ENCODE measurements around the gene SCYGR7.
"Not testable (repeated sequence)": the region's sequence is repeated elsewhere in the genome, so short reads cannot be mapped to it uniquely, and the experiment has no call there.

The SCYGR7 gene, protein sequence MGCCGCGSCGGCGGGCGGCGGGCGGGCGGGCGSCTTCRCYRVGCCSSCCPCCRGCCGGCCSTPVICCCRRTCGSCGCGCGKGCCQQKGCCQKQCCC

DNA sequence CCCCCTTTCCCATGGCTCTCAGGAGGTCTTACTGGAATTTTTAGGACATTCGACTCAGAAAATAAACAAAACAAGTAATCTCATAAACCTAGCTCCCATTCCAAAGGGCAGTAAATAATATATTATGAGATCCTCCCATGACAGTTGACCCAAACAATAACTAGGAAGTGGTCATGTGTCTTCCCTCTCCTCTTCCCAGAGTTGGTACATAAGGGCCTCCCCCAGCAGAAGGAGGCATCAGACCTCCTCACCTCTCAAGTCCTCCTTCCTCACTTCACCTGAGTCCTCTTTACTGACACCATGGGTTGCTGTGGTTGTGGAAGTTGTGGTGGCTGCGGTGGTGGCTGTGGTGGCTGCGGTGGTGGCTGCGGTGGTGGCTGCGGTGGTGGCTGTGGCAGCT is at the start of gene SCYGR7:
Gene SCYGR7 (plus strand): TSS at position 301 of the 400 bp plus-strand sequence. CDS start 0 bp downstream, at position 301.
- no peak for DNase-seq (ENCODE audit: low spot score)

DNA sequence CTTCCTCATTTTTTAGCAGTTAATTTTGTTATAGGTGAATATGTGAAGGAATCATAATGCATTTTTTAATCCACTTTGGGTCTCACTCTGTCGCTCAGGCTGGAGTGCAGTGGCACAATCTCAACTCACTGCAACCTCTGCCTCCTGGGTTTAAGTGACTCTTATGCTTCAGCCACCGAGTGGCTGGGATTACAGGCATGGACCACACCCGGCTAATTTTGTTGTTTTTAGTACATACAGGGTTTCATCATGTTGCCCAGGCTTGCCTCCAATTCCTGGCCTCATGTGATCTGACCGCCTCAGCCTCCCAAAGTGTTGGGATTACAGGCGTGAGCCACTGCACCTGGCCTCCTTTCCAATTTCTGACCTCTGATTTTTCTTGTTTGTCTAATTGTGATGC is 43.9 kb upstream of the SCYGR7 start:
- no peak for DNase-seq (ENCODE audit: low spot score)

DNA sequence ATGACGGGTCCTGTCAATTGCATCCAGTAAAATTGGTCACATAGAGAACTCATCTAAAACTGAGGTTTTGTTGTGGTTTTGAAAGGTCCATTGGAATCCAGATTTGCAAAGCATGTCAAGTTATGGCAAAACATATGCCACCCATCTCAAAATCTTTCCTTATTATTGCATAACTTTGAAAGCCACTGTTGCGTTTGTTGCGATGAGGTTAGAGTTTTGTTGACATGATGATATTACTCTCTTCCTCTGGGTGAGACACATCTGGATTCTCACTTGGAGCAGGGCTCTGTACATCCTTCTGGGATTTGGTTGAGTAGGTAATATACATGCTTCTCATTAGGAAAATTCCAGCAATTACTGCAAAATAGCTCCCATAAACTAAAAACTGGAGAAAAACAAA is 40.9 kb upstream of the SCYGR7 start:
- no peak for DNase-seq (ENCODE audit: low spot score)

DNA sequence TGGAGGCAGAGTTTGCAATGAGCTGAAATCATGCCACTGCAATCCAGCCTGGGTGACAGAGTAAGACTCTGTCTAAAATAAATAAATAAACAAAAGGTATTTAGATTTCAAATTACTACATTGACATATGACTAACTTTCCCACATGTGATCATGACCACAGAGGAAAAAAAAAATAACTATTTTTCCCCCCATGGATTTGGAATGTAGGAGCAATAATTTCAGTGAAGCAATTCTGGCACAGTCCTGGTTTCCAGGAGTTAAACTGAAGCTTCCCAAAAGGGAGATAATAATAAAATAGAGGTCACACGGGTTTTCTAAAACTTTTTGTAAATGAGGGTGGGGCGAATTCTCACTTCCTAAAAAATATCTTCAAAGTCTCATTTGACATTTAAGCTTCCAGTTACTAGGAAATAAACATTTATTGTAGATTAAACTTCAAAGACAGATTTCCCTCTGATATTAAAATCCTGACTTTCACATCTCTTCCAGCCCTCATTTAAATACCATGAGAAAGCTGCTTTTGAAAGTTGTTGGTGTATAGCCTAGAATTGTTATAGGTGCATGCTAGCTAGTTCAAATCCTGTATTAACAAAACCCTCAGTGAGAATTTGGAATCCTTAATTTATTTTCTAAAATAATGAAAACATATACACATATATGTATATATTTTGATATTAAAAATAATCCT is 31.0 kb upstream of the SCYGR7 start:
- peak; percentile 5 for DNase-seq (ENCODE audit: low spot score)

DNA sequence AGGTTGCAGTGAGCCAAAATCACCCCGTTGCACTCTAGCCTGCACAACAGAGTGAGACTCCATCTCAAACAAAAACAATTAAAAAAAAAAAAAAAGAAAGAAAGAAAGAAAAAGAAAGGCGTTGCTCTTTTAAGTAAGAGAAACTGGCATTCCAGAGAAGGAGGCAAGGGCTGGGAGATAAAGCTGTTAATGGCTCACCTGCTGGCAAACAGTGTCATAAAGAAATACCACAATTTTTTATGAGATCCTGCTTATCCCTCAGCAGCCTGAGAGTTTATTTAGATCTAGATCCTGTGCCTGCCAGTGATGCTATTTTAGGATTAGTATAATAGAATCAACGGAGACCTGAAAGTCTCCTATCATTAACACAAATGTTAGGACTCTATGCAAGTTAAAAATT is 26.6 kb upstream of the SCYGR7 start:
- no peak for DNase-seq (ENCODE audit: low spot score)

DNA sequence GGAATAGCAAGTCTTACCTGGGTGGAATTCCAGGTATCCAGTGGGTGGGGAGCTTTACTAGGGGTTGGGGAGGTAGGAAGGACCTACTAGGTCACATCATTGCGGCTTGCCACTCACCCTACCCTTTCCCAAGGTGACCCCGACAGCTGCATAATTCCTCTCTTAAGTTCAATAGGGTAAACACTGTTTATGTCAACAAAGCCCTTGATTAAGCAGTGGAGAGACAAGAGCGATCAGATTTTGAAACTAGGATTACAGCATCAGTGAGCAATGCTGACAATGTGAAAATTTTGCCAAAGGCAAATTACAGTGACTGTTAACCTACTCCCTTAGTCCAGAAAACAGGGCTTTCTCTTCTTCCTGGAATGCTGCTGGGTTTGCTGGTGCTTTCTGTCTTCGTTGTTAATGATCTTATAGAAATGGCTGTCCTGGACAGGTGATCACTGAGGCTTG is 24.8 kb upstream of the SCYGR7 start:
- DNase-seq (ENCODE audit: low spot score) = no peak

DNA sequence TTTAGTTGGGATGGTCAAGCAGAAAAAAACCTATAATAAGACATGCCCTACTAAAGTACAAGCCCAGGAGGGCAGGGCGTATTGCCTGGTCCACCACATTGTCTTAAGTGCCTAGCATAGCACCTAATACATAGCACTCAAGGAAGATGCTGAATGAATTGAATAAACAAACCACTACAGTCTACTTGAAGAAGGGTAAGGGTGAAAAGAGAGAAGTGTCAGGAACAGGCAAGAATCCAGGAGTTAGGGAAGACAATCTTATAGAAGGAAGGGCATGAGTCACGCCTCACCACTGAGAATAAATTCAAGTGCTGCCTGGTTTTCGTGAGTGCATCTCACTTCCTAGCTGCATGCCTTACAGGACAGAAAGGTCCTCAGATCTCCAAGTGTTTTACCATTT is 24.2 kb upstream of the SCYGR7 start:
- DNase-seq (ENCODE audit: low spot score) = no peak

DNA sequence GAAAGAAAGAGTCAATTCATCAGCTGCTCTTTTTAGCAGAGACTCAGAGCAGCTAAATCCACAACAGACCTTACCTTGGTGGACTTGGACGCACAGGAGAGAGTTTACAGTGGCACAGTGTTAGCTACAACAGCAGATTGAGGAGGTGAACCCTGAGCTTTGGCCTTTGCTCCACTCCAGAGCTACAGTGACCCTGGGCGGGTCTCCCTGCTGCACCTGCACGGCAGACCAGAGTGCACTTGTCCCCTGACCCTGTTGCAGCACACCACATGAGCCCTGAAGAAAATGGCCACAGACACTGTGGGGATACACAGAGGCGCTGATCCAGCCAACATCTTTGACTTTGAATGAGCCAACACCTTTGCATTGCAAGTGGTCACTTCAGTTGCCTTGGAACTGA is 21.3 kb upstream of the SCYGR7 start:
- DNase-seq (ENCODE audit: low spot score) = no peak

DNA sequence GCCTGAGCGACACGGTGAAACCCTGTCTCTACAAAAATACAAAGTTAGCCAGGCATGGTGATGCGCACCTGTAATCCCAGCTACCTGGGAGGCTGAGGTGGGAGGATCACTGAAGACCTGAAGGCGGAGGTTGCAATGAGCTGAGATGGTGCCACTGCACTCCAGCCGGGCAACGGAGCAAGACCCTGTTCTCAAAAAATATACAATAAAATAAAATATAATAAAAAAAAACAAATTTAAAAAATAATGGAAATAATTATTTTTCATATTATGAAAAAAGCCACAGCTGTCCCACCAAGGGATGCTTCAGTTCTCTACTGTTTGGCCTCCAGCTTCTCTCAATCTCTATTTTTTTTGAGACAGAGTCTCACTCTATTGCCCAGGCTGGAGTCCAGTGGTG is 20.7 kb upstream of the SCYGR7 start:
- DNase-seq (ENCODE audit: low spot score) = no peak

DNA sequence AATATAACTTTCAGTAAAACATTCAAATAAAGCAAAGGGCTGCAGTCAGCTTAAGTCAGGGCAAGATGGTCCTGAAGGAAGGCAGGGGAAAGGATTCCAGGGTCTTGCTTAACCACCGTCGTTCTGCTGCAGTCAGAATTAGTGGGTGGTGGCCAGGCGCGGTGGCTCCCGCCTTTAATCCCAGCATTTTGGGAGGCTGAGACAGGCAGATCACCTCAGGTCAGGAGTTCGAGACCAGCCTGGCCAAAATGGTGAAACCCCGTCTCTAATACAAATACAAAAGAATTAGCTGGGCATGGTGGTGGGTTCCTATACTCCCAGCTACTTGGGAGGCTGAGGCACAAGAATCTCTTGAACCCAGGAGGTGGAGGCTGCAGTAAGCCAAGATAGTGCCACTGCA is 17.1 kb upstream of the SCYGR7 start:
- no peak for DNase-seq (ENCODE audit: low spot score)

DNA sequence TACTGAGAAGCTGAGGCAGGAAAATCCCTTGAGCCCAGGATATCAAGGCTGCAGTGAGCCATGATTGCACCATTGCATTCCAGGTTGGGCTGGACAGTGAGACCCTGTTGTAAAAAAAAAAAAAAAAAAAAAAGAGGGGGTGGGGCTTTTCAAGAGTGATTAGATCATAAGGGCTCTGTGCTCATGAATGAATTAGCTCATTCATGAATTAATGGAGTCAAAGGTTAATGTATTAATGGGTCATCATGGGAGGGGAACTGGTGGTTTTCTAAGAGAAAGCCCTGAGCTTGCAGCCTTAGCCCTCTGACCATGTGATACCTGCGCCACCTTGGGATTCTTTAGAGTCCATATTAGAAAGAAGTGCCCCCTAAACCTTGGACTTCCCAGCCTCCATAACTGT is 14.8 kb upstream of the SCYGR7 start:
- no peak for DNase-seq (ENCODE audit: low spot score)

DNA sequence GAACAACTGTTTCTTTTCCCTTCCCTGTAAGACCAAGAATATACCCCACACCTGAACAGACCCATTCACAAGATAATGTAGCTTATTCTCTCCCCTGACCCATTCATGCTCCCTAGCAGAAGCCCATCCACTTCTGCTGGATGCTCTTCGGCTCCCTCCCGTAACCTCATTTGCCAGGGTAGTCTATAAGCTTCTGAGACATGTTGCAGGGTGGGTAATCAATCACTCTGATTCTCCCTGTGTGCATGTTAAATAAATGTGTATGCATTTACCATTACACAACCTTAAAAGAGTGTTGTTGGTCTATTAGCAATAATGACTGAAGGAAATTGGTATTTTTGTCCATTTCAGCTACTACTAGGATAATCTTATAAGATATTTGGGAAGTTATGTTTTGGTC is 11.6 kb upstream of the SCYGR7 start:
- DNase-seq (ENCODE audit: low spot score) = no peak

DNA sequence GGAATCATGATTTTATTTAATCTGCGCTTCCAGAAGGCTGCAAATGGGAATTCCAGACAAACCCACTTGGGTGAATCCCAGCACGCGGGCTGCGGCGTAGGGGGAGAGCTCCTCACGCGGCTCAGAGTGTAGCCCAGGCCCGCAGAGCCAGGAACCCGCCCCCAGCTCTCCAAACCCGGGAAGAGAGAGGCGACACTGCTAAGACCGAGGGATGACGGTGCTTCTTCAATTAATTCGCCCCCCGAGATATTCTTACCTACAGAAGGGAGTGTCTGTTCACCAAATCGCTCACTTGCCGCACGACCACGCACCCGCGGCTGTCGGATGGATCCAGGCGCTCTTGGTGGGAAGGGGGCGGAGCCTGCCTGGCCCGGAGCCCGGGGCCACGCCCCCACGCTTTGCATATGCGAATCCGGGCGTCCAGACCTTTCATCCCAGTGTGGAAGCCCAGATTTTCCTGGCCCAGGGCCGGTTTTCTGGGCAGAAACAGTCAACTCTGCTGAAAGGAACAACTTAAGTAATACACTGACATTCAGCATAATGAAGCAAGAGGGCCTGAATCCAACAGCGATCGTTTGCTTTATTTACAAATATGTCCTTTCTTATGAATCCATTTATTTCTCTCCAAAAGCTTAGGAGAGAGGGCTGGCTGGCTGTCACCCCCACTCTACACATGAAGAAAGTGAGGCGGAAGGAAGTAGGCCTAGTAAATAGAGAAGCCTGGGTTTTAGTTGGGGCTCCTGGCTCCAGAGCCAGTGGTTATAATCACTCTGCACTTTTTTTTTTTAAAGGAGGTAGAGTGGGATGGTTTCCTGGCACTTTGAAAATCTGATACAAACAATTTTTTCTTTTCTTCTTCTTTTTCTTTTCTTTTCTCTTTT is 10.2 kb upstream of the SCYGR7 start, which contains the start of gene SLC19A3:
Gene SLC19A3 (minus strand): TSS at position 342 of the 881 bp plus-strand sequence. CDS start 15,710 bp downstream, outside the sequence.
- peak; percentile 73 for DNase-seq (ENCODE audit: low spot score)

DNA sequence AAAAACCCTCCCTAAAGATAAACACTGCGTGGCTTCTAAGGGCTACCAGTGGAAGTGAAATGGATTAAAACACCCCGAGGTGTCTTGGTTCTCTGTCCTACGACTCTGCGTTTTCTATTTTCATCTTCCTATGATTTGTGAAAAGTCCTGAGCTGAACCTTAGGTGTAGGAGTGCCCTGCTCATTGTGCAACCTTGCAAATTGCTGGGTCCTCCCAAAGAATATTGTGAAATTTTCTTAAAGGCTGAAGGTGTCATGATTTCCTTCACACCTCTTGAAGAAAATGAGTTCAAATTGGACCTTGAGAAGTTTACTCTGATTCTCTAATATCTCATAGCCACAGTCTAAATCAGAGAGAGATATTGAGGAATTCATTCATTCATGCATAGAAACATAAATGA is 8.5 kb upstream of the SCYGR7 start:
- no peak for DNase-seq (ENCODE audit: low spot score)

DNA sequence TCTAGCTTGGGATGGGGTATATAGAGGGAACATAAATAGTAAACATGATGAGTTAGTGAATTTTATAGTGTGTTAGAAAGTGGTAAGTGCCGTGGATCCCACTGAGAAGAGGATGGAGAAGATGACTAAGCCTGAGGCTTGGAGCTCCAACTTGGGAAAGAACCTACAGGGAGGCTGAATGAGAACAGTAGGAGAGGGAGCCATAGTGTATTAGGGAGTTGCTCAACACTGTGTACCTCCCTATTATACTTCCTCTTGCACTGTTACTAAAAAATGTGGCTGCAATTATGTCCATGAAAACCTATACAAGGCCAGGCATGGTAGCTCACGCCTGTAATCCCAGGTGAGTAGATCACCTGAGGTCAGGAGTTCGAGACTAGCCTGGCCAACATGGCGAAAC is 7.5 kb upstream of the SCYGR7 start:
- no peak for DNase-seq (ENCODE audit: low spot score)

DNA sequence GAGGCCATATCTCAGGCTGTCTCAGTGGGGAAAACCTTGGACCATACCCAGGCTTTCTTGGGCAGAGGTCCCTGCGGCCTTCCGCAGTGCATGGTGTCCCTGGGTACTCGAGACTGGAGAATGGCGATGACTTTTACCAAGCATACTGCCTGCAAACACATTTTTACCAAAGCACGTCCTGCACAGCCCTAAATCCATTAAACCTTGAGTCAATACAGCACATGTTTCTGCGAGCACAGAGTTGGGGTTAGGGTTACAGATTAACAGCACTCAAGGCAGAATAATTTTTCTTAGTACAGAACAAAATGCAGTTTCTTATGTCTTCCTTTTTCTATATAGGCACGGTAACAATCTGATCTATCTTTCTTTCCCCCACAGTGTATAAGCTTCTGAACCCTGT is 5.3 kb upstream of the SCYGR7 start:
- not testable (repeated sequence) for DNase-seq (ENCODE audit: low spot score)

DNA sequence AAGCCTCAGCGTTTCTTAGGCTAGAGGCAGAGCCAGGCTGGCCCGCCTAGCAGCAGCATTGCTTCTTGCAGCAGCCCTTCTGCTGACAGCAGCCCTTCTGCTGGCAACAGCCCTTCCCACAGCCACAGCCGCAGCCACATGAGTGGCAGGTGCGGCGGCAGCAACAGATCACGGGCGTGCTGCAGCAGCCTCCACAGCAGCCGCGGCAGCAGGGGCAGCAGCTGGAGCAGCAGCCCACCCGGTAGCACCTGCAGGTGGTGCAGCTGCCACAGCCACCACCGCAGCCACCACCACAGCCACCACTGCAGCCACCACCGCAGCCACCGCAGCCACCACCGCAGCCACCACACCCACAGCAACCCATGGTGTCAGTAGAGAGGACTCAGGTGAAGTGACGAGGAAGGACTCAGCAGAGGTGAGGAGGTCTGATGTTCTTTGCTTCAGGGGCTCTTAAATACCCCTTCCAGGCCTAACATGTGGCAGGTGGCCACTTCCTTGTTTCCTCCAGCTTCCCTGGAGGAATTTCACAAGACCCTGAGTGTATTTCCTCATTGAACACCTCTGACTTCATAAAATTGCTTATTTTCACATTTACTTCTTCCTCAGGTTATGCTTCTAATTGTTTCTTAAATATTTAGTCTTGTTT is 3.6 kb upstream of the SCYGR7 start, which contains the start of gene SCYGR6:
Gene SCYGR6 (minus strand): TSS at position 364 of the 646 bp plus-strand sequence. CDS start 0 bp downstream, at position 364.
- no peak for DNase-seq (ENCODE audit: low spot score)

DNA sequence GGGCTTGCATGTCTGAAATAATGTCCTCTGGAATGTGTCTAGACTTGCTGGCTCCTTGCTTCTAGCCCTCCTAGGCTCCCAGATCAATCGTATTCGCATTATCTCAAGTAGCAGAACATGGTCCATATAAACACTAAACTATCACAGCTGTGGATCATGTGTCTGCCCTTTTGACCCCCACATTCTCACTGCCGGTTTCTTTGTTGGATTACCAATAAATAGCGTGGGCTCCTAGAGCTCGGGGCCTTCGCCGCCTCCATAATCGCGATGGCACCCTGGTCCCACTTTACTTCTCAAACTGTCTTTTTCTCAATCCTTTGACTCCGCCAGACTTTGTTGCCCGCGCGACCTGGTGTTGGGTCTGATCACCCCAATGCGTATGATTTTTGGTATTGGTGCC is 11.2 kb downstream of the SCYGR7 start:
- DNase-seq (ENCODE audit: low spot score) = no peak

DNA sequence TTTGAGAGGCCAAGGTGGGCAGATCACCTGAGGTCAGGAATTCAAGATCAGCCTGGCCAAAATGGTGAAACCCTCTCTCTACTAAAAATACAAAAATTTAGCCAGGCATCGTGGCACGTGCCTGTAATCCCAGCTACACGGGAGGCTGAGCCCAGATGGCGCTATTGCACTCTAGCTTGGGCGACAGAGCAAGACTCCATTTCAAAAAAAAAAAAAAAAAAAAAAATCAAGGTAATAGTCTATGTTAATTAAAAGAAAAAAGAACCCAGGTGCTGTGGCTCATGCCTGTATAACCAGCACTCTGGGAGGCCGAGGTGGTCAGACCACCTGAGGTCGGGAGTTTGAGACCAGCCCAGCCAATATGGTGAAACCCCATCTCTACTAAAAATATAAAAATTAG is 12.6 kb downstream of the SCYGR7 start:
- DNase-seq (ENCODE audit: low spot score) = not testable (repeated sequence)

DNA sequence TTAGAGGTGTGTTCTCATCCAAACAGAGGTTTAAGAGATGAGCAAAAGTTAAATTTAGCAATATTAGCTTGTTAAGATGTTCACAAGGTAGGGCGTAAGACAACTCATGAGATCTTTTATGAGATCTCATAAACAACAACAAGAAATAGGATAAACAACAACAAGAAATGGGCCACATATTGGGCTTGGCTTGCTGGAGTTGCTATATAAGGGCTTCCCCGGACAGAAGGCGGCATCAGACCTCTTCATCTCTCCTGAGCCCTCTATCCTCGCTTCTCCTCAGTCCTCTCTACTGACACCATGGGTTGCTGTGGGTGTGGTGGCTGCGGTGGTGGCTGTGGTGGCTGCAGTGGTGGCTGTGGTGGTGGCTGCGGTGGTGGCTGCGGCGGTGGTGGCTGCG is 17.5 kb downstream of the SCYGR7 start, which contains the start of gene SCYGR8:
Gene SCYGR8 (plus strand): TSS at position 301 of the 400 bp plus-strand sequence. CDS start 0 bp downstream, at position 301.
- DNase-seq (ENCODE audit: low spot score) = no peak

DNA sequence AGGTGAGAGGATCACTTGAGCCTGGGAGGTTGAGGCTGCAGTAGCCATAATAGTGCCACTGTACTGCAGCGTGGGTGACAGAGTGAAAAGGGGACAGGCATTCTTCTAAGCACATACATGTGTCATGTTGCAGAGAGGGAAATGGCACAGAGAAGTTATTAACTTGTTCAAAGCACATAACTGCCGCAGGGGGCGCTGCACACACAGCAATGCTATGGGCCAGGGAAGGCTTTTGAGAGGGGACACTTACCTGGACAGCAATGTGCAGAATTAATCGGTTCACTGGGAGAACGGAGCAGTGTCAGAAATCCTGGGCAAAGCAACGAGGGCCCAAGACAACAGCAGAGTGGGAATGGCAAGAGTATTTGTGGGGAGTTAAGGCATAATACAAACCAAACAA is 19.9 kb downstream of the SCYGR7 start:
- DNase-seq (ENCODE audit: low spot score) = no peak

DNA sequence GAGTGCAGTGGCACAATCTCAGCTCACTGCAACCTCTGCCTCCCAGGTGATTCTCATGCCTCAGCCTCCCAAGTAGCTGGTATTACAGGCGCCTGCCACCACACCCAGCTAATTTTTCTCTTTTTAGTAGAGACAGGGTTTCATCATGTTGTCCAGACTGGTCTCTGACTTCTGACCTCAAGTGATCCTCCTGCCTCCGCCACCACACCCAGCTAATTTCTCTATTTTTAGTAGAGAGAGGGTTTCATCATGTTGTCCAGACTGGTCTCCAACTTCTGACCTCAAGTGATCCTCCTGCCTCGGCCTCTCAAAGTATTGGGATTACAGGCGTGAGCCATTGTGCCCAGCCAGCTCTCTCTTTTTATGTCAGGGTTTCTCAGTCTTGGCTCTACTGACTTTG is 28.1 kb downstream of the SCYGR7 start:
- DNase-seq (ENCODE audit: low spot score) = not testable (repeated sequence)

Data from pons (tissue), 1 donor.